GM12878 (cell line): Measurements from ENCODE around the gene SUMF1. TPM values are rescaled to one million over a fixed set of nuclear protein-coding genes. Genes with fewer than 3 reads are reported as not detected.
"Not testable (repeated sequence)": the region's sequence is repeated elsewhere in the genome, so short reads cannot be mapped to it uniquely, and the experiment has no call there.

Experiments used
- ATAC-seq: fragments of 200-7000 bp; cut with Tn5 transposase; 3 replicates; pipeline ENCODE4 v1.9.1; 2020; ENCODE audit warnings: mild to moderate bottlenecking, moderate library complexity
- BruUV-seq: library from RNA; stranded (reverse); fragments of 400-500 nt; replicated peaks from 2 replicates; lab custom pipeline; 2021; lab: Mats Ljungman, UMichigan
- CTCF ChIA-PET: fragments of 300-600 bp; sonication (Branson Sonifier 250); formaldehyde crosslinking; extraction: SDS; loops from one replicate; lab custom pipeline; 2021; ENCODE audit warnings: inconsistent platforms; lab: Yijun Ruan, JAX
- POLR2A ChIA-PET: fragments of 350-600 bp; formaldehyde crosslinking; extraction: SDS; loops from one replicate; lab custom pipeline; 2021; ENCODE audit warnings: inconsistent platforms; lab: Charles Lee
- RAD21 ChIA-PET: fragments of 300-600 bp; sonication (Branson Sonifier 250); formaldehyde crosslinking; loops from one replicate; lab custom pipeline; 2023; ENCODE audit warnings: antibody characterized with exemption; ENCODE audit not compliant: unreplicated experiment; lab: Charles Lee
- SMC1A ChIA-PET: fragments of 300-600 bp; sonication (Branson Sonifier 250); formaldehyde crosslinking; loops from one replicate; lab custom pipeline; 2023; ENCODE audit not compliant: unreplicated experiment, uncharacterized antibody; lab: Charles Lee
- DNase-seq: peaks from one replicate; pipeline ENCODE4 v3.0.0-alpha.2; 2011; ENCODE audit warnings: low read depth, low spot score
- FAIRE-seq: peaks from 3 replicates; lab custom pipeline; 2011; peaks lifted over from hg19 to GRCh38; lab: Jason Lieb, UNC
- H2AFZ ChIP-seq: 2 replicates; pipeline ENCODE4 v1.6.0; 2011; ENCODE audit warnings: low read depth, low read length, control low read depth; ENCODE audit not compliant: control insufficient read depth
- H3K27ac ChIP-seq: 2 replicates; pipeline ENCODE4 v1.5.1; 2011; ENCODE audit warnings: control low read depth; ENCODE audit not compliant: control insufficient read depth, insufficient read depth
- H3K27me3 ChIP-seq, 2 experiments: replicated peaks in 1 of 2; 2 replicates each; pipeline versions ENCODE4 v1.6.0 to v1.6.1; 2011; ENCODE audit warnings: low read length in 1 of 2; ENCODE audit not compliant: control insufficient read depth in 2 of 2, insufficient read depth in 2 of 2
- H3K36me3 ChIP-seq, 2 experiments: 2 replicates each; pipeline ENCODE4 v1.5.1; 2011; ENCODE audit warnings: low read length in 1 of 2; ENCODE audit not compliant: control insufficient read depth in 2 of 2, insufficient read depth in 2 of 2
- H3K4me1 ChIP-seq: 2 replicates; pipeline ENCODE4 v1.6.1; 2011; ENCODE audit warnings: mild to moderate bottlenecking, low read length, moderate library complexity, mixed read lengths; ENCODE audit not compliant: control insufficient read depth, insufficient read depth
- H3K4me2 ChIP-seq: 2 replicates; pipeline ENCODE4 v1.6.0; 2011; ENCODE audit warnings: control low read depth; ENCODE audit not compliant: control insufficient read depth, insufficient read depth
- H3K4me3 ChIP-seq: fragments of 200-600 bp; sonication (generic); 2 replicates; pipeline ENCODE4 v1.5.1; 2016
- H3K79me2 ChIP-seq: 2 replicates; pipeline ENCODE4 v1.6.0; 2011; ENCODE audit warnings: low read length; ENCODE audit not compliant: control insufficient read depth, insufficient read depth
- H3K9ac ChIP-seq: 2 replicates; pipeline ENCODE4 v1.8.0; 2011; ENCODE audit warnings: low read length, control low read depth, mixed read lengths; ENCODE audit not compliant: control insufficient read depth, insufficient read depth
- H3K9me3 ChIP-seq: replicated peaks from 3 replicates; pipeline ENCODE4 v1.5.1; 2011; ENCODE audit warnings: mild to moderate bottlenecking, low read length; ENCODE audit not compliant: control insufficient read depth, insufficient read depth
- H4K20me1 ChIP-seq: 2 replicates; pipeline ENCODE4 v1.6.0; 2011; ENCODE audit not compliant: control insufficient read depth, insufficient read depth
- KDM1A ChIP-seq: fragments of 200-600 bp; sonication (generic); IDR thresholded peaks from 2 replicates; pipeline ENCODE4 v1.6.1; 2016; ENCODE audit warnings: borderline replicate concordance
- POLR2AphosphoS2 ChIP-seq: IDR thresholded peaks from 2 replicates; pipeline ENCODE4 v1.6.1; 2011; ENCODE audit warnings: low read depth, mild to moderate bottlenecking, low read length, improper control_type of control experiment, moderate library complexity
- SUPT20H ChIP-seq: IDR thresholded peaks from 2 replicates; pipeline ENCODE4 v1.6.1; 2011; ENCODE audit warnings: low read depth, mild to moderate bottlenecking, low read length, moderate library complexity, borderline replicate concordance; ENCODE audit not compliant: control insufficient read depth
- TBL1XR1 ChIP-seq: IDR thresholded peaks from 2 replicates; pipeline ENCODE4 v1.6.1; 2012; ENCODE audit warnings: low read depth, low read length, improper control_type of control experiment
- in situ Hi-C: fragments of 300-500 bp; cut with MboI; formaldehyde crosslinking; loops from 9 replicates; pipeline ENCODE4 v1.14.3; 2018; ENCODE audit warnings: mixed read lengths
- intact Hi-C: fragments of 100-400 bp; cut with micrococcal nuclease; formaldehyde crosslinking; loops from one replicate; pipeline ENCODE4 v1.14.2; 2022; ENCODE audit not compliant: unreplicated experiment
- polyA plus RNA-seq, 11 experiments: library from polyadenylated mRNA; depleted of rRNA in 4 of 11; unstranded in 6 of 11; stranded (reverse) in 5 of 11; fragments of >200 nt; fragmentation: Nextera tagmentation in 4 of 11; fragmentation: Illumina TruSeq in 1 of 11; extraction: Ambion mirVana in 4 of 11; extraction: Trizol in 1 of 11; gene quantifications; 1 replicate in 1 of 11; 2 replicates in 10 of 11; pipeline versions ENCODE4 v1.2.1 to v1.2.3, GENCODE V29; 2011 to 2016; ENCODE audit warnings: inconsistent platforms in 2 of 11, missing spikeins in 2 of 11, low read depth in 1 of 11
- total RNA-seq, 4 experiments: library from RNA; depleted of rRNA in 3 of 4; stranded (reverse); fragments of >200 nt in 3 of 4; fragmentation: Illumina TruSeq in 1 of 4; extraction: Trizol in 1 of 4; gene quantifications; 2 replicates each; pipeline versions ENCODE4 v1.2.1 to v1.2.3, GENCODE V29; 2013 to 2021
- TF ChIP-seq, protein P1 (sequence below): IDR thresholded peaks from 2 replicates; pipeline ENCODE4 v1.6.1; 2011; ENCODE audit warnings: borderline replicate concordance, low read depth, mild to moderate bottlenecking, moderate library complexity, low read length; ENCODE audit not compliant: insufficient read depth, poor library complexity, severe bottlenecking
- TF ChIP-seq, protein P2 (sequence below): IDR thresholded peaks from 2 replicates; pipeline ENCODE4 v1.6.1; 2011; ENCODE audit warnings: borderline replicate concordance, low read depth, mild to moderate bottlenecking, moderate library complexity, mixed read lengths, low read length; ENCODE audit not compliant: insufficient read depth; ENCODE audit errors: extremely low read length

The SUMF1 gene
- total and polyA plus RNA-seq, 10 of the 15 experiments (the other 5 are each of a cell fraction or from before 2014, with no cell fraction given) = 3.2 to 14.3 (median 8.5) TPM

DNA sequence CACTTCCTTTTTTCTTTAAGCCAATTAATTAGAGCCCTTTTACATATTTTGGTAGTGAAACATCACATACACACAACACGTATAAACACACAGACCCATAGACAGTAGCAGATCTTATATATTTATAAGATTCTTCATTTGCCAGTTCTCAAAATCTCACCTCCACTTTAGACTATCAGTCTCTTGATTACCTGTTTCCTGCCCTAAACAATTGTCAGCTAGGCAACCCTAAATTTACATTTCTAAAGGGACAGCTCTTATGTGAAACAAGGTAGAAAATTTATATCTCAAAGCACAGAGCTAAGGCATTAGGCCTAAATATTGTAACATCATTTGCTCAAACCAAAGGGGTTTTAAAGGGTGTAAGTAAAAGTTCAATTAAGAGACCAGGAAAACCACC lies 135.0 kb downstream of the SUMF1 start (continued):
- no peak for TF ChIP-seq KDM1A
- TF ChIP-seq SUPT20H = no peak
- TF ChIP-seq, protein P1, sequence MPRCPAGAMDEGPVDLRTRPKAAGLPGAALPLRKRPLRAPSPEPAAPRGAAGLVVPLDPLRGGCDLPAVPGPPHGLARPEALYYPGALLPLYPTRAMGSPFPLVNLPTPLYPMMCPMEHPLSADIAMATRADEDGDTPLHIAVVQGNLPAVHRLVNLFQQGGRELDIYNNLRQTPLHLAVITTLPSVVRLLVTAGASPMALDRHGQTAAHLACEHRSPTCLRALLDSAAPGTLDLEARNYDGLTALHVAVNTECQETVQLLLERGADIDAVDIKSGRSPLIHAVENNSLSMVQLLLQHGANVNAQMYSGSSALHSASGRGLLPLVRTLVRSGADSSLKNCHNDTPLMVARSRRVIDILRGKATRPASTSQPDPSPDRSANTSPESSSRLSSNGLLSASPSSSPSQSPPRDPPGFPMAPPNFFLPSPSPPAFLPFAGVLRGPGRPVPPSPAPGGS = no peak
- TF ChIP-seq POLR2AphosphoS2 = no peak
- TF ChIP-seq TBL1XR1 = no peak
- TF ChIP-seq, protein P2, sequence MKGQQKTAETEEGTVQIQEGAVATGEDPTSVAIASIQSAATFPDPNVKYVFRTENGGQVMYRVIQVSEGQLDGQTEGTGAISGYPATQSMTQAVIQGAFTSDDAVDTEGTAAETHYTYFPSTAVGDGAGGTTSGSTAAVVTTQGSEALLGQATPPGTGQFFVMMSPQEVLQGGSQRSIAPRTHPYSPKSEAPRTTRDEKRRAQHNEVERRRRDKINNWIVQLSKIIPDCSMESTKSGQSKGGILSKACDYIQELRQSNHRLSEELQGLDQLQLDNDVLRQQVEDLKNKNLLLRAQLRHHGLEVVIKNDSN = no peak

DNA sequence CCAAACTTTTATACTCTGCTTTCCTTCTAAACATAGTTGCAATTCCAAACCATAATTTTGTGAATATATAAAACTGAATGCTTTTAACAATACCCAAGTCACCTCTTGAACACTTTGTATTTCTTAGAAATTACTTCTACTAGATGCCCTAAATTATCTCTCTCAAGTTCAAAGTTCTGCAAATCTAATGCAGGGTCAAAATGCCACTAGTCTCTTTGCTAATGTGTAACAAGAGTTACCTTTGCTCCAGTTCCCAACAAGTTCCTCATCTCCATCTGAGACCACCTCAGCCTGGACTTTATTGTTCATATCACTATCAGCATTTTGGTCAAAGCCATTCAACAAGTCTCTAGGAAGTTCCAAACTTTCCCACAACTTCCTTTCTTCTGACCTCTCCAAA lies 137.3 kb downstream of the SUMF1 start:
- H3K4me2 ChIP-seq, BruUV-seq, H3K9ac ChIP-seq, FAIRE-seq, in situ Hi-C loops, H3K36me3 ChIP-seq, DNase-seq, POLR2A ChIA-PET, H3K27me3 ChIP-seq, H3K4me3 ChIP-seq, H3K4me1 ChIP-seq, intact Hi-C loops, ATAC-seq, H2AFZ ChIP-seq, H3K27ac ChIP-seq, H3K9me3 ChIP-seq, H3K79me2 ChIP-seq, RAD21 ChIA-PET, H4K20me1 ChIP-seq: not testable (repeated sequence)
- ChIA-PET SMC1A (interaction anchor here (0.9 kb wide), 1 partner anchor 12 kb away, joined by 3 read pairs; no protein-coding TSS in a partner anchor), CTCF (interaction anchor here (0.7 kb wide), 1 partner anchor 832 kb away, joined by 3 read pairs; no protein-coding TSS in a partner anchor)
